AG08395 (cell line): ENCODE measurements around the gene NR0B2.

Experiments used
- DNase-seq: peaks from one replicate; pipeline ENCODE4 v3.0.0; 2012; ENCODE audit warnings: mixed read lengths, low spot score

NR0B2 gene

GRCh38 chr1:26936823-26937222, 23.0 kb upstream of the NR0B2 start:
- DNase-seq: no peak

- DNase-seq: no peak
Measured at GRCh38 chr1:26932531-26932930, 18.8 kb upstream of the NR0B2 start.

DNA sequence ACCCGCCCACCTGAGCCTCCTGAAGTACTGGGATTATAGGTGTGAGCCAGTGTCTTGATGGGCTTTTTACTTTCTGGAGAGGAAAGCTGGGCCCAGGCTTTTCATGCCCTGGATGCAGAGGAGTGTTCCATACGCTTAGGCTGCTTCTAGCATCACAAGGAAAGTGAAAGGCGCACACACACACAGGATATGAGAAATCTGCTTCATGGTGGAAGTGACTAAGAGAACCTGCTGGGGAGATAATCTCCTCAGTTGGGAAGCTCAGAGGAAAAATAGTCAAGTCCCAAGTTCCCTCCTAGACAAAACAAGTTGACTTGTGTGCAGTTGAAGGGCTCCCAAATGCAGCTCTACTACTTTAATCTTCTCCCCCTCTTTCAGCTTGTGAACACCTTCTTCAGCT, 9.9 kb upstream of the NR0B2 start:
- no peak for DNase-seq

DNA sequence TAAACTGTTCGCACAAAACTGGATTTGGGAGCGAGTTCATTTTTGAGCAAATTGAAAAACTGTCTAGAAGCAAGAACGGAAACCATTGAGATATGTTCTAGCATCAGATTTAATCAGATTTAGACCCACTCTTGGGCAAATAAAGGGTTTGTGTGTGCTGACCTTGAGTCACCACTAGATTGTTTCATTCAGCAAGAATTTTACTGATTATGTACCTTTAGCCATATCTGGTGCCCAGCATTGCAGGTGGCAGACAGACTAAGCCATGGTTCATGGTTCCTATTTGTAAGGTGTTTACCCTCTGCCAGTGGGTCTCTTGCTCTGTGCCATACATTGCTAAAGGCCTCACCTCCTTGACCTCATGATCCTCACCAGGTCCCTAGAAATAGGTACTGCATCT, 9.1 kb upstream of the NR0B2 start:
- DNase-seq: no peak

- no peak for DNase-seq
Measured at GRCh38 chr1:26922431-26922729, 8.6 kb upstream of the NR0B2 start.

- DNase-seq: peak; percentile 99
Measured at GRCh38 chr1:26921540-26922430, 8.0 kb upstream of the NR0B2 start, which contains the start of gene NUDC. Gene NUDC (plus strand): TSS chr1:26921743. CDS start chr1:26921849, 106 bp downstream.

GRCh38 chr1:26921126-26921539, 7.4 kb upstream of the NR0B2 start:
- no peak for DNase-seq

GRCh38 chr1:26915204-26915842, 1.5 kb upstream of the NR0B2 start:
- no peak for DNase-seq

- DNase-seq: no peak
Measured at GRCh38 chr1:26913389-26913753, 404 bp downstream of the NR0B2 start.

GRCh38 chr1:26912147-26912490, 1.7 kb downstream of the NR0B2 start:
- no peak for DNase-seq

GRCh38 chr1:26911399-26912146, 2.2 kb downstream of the NR0B2 start:
- no peak for DNase-seq

DNA sequence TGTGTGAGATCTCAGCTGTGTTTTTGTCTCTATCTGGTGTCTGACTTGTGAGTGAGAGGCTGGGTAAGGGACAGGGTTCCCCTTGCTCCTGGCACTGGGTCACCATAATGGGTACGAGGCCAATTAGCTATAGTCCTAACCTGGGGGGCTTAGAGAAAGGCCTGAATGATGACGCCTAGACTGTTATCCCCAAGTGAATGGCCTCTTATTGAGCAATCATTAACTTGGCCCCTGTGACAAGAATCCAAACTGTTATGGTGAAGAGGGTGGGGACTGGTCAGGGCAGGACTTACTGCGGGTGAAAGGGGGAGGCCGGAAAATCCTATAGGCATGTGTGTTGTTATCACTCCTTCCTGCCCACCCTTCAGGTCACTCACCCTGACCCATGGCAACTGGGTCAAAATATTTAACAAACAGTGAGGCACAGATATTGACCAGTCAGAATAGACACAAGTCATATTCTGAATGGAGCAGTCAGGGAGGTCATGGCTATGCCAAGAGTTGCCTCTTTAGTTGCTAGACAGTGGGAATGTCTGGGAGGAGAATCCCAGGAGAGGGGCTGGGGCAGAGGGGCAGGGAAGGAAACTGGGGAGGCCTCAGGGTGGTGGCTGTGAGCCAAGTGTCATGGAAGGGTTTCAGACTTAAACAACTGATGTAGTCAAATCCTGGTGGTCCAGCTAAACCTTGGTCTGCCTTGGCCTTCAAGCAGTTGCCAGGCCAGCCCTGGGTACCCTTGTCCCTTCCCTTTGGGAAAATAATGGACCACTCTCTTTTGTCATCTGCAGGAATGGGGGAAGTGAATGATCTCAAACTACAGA, 3.2 kb downstream of the NR0B2 start:
- no peak for DNase-seq

GRCh38 chr1:26909951-26910342, 3.8 kb downstream of the NR0B2 start:
- no peak for DNase-seq

DNA sequence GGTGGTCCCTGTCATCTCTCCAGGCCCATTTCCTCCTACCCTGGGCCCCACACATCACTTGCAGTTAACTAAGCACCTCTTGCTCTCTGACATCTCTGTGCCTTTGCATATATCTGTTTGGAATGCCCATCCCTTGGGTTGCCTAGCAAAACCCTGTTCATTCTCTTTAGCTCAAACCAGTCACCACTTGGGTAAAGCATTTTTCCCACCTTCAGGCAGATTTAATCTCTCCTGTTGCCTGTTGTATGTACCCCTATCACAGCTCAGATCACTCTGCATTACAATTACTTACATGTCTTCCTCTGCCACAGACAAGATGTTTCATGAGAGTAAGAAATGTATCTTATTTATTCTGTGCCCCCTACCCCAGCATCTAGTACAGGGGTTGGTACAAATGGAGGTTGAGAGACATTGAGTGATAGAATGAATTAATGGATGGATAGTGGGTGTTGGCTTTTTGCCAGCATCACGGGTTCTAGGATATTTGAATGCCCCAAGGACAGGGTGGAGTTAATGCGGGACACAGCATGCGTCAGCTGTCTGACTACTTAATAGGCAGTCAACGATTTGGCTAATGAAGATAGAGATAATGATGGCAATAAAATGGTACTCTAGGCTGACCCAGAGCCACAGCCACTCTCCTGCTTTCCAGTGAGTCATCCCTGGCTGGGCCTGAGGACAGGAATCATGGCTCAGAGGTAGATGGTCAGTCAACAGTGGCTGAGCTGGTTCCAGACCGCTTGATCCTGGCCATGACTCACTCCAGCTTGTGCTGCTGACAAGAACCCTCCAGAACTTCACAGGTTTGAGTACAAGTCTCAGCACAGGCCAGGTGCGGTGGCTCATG, 6.5 kb downstream of the NR0B2 start:
- DNase-seq: peak; percentile 93

- DNase-seq: no peak
Measured at GRCh38 chr1:26900815-26901511, 12.8 kb downstream of the NR0B2 start.

DNA sequence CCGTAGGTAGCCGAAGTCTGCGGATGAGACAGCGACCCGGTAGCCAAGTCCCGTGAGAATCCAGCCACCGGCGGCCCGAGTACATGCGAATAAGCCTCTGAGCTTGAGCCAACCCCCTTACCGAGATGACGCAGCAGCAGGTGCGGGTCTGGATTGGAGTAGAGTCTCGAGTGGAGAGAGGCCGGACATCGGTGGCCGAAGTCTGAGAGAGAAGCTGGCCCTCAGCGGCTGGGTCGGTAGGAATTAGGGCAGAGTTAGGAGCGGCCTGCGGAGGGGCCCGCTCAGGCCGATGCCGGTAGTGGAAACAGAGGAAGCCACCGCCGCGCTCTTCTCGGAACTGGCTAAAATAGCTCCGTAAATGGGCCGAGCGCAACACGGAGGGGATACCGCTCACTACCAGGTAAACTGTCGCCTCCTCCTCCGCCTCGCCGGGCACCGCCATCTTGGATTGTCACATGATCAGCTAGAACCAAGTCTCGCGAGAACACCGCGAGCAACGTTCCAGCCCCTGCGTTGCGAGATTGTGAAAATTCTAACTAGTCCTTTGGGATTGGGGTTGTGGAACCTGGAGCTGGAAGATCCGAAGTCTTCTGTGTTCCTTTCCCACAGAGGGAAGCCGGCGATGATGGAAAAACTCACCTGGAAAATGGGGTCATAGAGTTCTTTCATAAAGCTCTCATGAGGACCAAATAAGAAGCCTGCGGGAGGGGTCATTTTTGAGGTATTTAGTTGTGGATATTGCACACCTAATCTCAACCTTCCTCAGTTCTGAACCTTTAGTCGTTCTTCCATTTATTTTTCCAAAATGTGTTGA, 13.6 kb downstream of the NR0B2 start, which contains the start of gene GPATCH3:
Gene GPATCH3 (minus strand): TSS at position 467 of the 814 bp plus-strand sequence. CDS start 25 bp downstream, at position 442.
- DNase-seq: peak; percentile 95

GRCh38 chr1:26897351-26897750, 16.4 kb downstream of the NR0B2 start:
- DNase-seq: no peak

- no peak for DNase-seq
Measured at GRCh38 chr1:26894263-26894662, 19.5 kb downstream of the NR0B2 start.

GRCh38 chr1:26890467-26890796, 23.3 kb downstream of the NR0B2 start:
- DNase-seq: no peak
